GM12864 (cell line): ENCODE results near the gene OOEP.

ENCODE experiments used
- DNase-seq: peaks from one replicate; pipeline ENCODE4 v3.0.0-alpha.2; 2011; ENCODE audit warnings: low read depth
- H3K4me3 ChIP-seq: 2 replicates; pipeline ENCODE4 v1.5.1; 2011; ENCODE audit warnings: mild to moderate bottlenecking, low read depth, low read length, control low read depth
- CTCF ChIP-seq: IDR thresholded peaks from 2 replicates; pipeline ENCODE4 v1.5.1; 2011; ENCODE audit warnings: low read depth, mild to moderate bottlenecking, moderate library complexity, low read length, control low read depth, inconsistent platforms; ENCODE audit errors: missing control alignments

The OOEP gene

DNA sequence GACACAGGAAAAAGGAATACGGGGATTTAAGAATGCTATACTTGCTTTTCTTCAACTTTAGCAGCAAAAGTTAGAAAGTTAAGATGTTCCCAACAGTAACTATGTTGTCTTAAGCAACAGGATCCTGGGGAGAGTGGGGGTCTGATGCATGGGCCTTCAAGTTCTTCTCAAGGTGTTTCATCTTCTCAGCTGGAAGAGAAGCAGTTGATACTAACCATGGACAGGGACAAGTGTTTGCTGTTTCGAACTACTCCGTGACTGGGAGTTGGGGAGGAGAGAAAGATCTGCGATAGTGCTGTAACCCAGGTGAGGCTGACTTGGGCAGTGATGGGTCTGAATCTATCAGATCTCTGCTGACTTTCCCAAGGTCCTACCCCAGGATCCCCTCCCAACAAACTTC, 1.0 kb downstream of the OOEP start:
- DNase-seq: no peak
- TF ChIP-seq CTCF: no peak
- no peak overlapping the region for H3K4me3 ChIP-seq

GRCh38 chr6:73367761-73368355, 1.8 kb downstream of the OOEP start:
- no peak for TF ChIP-seq CTCF
- no peak for DNase-seq
- H3K4me3 ChIP-seq: no peak overlapping the region

DNA sequence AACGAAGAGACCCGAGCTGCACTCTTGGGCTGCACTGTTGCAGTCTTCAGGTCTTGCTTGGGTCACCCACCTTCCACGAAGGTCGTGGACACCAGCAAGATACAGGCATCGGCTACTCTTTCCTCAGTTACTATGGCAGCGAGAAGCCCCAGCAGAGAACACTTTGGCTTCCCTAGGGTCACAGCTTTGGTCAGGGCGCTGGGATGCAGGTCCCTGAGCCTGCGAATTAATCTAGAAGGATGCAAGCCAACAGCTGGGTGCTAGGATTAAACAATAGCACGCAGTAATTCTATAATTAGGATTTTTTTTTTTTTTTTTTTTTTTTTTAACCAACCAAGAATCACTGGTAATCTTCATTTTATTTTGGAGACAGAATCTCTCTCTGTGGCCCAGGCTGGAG, 5.1 kb downstream of the OOEP start:
- H3K4me3 ChIP-seq: no peak overlapping the region
- no peak for DNase-seq
- TF ChIP-seq CTCF: no peak

DNA sequence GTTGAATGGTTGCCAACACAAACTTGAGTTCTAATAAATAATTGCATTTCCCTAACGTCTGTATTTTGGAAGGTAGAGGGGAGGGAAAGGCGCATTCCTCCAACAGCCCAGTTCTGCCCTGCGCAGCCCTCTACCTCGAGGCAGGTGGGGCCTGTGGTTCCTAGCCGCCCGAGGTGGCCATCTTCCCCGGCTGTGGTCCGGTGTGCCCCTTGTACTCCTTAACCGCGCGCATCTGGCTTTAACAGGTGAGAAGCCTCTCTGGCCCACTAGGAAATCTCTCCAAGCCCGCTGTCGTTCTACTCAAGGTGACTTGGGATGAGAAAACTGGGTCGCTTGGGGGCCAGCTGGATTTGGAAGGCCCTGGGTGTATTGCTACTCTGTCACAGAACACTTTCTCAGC, 5.6 kb downstream of the OOEP start:
- H3K4me3 ChIP-seq: no peak overlapping the region
- no peak for DNase-seq
- TF ChIP-seq CTCF: no peak

DNA sequence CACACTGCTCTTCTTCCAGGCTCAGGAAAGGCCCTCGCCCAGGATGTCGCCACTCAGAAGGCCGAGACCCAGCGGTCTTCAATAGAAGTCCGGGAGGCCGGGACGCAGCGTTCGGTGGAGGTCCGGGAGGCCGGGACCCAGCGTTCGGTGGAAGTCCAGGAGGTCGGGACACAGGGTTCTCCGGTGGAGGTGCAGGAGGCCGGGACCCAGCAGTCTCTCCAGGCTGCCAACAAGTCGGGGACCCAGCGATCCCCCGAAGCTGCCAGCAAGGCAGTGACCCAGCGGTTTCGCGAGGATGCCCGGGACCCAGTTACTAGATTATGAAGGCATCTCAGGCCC, 6.2 kb downstream of the OOEP start:
- no peak for TF ChIP-seq CTCF
- DNase-seq: no peak
- H3K4me3 ChIP-seq: no peak overlapping the region

DNA sequence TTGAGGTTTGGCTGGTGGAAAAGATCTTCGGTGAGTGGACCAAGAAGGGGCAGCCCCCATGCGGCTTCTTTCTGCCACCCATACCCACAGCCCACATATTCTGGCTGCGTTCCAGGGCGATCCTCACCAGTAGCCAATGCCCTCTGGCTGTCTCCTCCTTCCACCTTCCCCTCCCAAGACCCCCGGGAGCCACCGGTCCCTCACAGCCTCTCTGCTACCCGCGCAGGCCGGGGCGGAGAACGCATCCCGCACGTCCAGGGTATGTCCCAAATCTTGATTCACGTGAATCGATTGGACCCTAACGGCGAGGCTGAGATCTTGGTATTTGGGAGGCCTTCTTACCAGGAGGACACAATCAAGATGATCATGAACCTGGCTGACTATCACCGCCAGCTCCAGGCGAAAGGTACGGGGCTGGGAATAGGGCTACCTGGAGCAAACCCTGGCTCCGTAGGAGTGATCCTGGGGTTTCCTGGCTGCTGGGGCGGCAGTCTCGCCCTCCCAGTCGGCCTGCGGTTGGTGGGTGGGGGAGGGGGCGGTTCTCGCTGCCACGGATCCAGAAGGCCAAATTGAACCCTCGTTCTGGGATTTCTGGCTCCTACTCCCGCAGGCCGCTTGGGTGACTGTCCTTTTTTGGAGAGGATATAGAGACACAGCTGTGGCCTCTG, 6.7 kb downstream of the OOEP start:
- no peak for TF ChIP-seq CTCF
- no peak for DNase-seq
- no peak overlapping the region for H3K4me3 ChIP-seq

- no peak for DNase-seq
- H3K4me3 ChIP-seq: no peak within 1 kb of the TSS
- TF ChIP-seq CTCF: no peak
Observed at GRCh38 chr6:73362358-73362757, 7.3 kb downstream of the OOEP start, which contains the start of gene KHDC3L. Gene KHDC3L, plus strand, starts transcription at chr6:73362658. Its CDS starts 72 bp downstream, at chr6:73362730.
